ENCODE measurements around the gene ZNF385B. TPM values are rescaled to one million over a fixed set of nuclear protein-coding genes. Genes with fewer than 3 reads are reported as not detected.

The ZNF385B gene
- total and polyA plus RNA-seq, 3 donors from 2014 or later = 28.1 to 40.3 (median 37.4) TPM

GRCh38 chr2:179859523-179859922 is 1.9 kb downstream of the ZNF385B start:
- 41 to 52% methylated on average over 1 of the region's 1 CpG for WGBS, 2 donors
- Histone ChIP-seq H3K4me1 (no peaks in the 10 kb centered on the region), H3K4me3 (peak overlapping the region in 1 of 2 donors; percentile 76), H3K27me3 (no peaks in the 10 kb centered on the region), H3K27ac (no peak overlapping the region), H3K9me3 (no peaks in the 10 kb centered on the region), H3K36me3 (ENCODE audit: low read depth, missing control alignments) (no peaks in the 10 kb centered on the region)
- intact Hi-C loops (cut with DNase I; ENCODE audit: low total_unique reads) = no loop called here
- no peak for DNase-seq
- TF ChIP-seq CTCF (IDR thresholded peaks at IDR 0.05) (no peak), POLR2A (IDR thresholded peaks at IDR 0.05) (no peak)

GRCh38 chr2:179857236-179857635 is 4.2 kb downstream of the ZNF385B start:
- no peaks in the 10 kb centered on the region for H3K27me3 ChIP-seq
- H3K27ac ChIP-seq = no peak overlapping the region
- TF ChIP-seq POLR2A (IDR thresholded peaks at IDR 0.05) (no peak), CTCF (IDR thresholded peaks at IDR 0.05) (no peak)
- DNase-seq = no peak
- 83 to 92% methylated on average over 4 of the region's 4 CpGs for WGBS, 2 donors
- no peaks in the 10 kb centered on the region for H3K9me3 ChIP-seq
- intact Hi-C loops (cut with DNase I; ENCODE audit: low total_unique reads) = no loop called here
- H3K36me3 ChIP-seq (ENCODE audit: low read depth, missing control alignments) = no peaks in the 10 kb centered on the region
- H3K4me3 ChIP-seq = no peak overlapping the region
- H3K4me1 ChIP-seq = no peaks in the 10 kb centered on the region

DNA sequence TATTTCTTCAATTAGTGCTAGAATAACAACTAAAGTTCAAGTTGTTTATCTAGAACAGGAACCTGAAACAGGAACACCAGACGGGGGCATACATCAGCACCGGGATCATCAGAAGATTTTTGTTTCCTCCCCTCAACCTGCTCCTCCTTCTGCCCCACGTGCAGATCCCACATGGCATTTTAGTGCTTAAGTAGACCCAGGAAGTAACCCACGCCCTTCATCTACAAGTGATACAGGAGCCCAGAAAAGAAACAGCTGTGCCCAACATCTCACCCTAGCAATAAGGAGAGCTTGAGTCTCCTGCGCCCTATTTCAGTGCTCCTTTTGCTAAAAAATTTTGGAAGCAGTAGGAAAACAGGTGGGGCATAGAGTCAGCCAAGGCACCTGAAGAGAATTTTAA is 5.2 kb downstream of the ZNF385B start:
- H3K9me3 ChIP-seq = no peaks in the 10 kb centered on the region
- no peak for DNase-seq
- TF ChIP-seq POLR2A (IDR thresholded peaks at IDR 0.05) (no peak), CTCF (IDR thresholded peaks at IDR 0.05) (no peak)
- H3K4me3 ChIP-seq = no peak overlapping the region
- 58 to 67% methylated on average over 5 of the region's 5 CpGs for WGBS, 2 donors
- H3K27ac ChIP-seq = no peak overlapping the region
- no peaks in the 10 kb centered on the region for H3K4me1 ChIP-seq
- H3K36me3 ChIP-seq (ENCODE audit: low read depth, missing control alignments) = no peaks in the 10 kb centered on the region
- intact Hi-C loops (cut with DNase I; ENCODE audit: low total_unique reads) = no loop called here
- H3K27me3 ChIP-seq = no peaks in the 10 kb centered on the region

DNA sequence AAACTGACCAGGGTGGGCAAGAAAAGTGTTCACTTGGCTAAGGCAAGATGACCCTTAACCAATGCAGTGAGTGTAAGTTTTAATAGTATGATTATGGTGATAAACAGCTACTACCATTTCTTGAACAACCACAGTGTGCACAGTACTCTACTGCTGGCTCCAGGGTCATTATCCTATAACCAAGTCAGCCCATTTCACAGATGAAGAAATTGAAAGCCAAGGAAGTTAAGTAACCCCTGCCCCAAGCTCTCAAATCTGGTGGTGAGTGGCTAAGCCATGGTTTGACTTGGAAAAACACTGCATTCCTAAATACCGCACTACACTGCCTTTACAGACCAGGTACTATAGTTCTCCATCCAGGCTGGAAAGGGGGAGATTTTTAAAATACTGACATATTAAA is 5.7 kb downstream of the ZNF385B start:
- DNase-seq = no peak
- no peak overlapping the region for H3K4me3 ChIP-seq
- no peak for TF ChIP-seq CTCF (IDR thresholded peaks at IDR 0.05)
- intact Hi-C loops (cut with DNase I; ENCODE audit: low total_unique reads) = no loop called here
- H3K27me3 ChIP-seq = no peaks in the 10 kb centered on the region
- 97 to 100% methylated on average over 1 of the region's 1 CpG for WGBS, 2 donors
- H3K9me3 ChIP-seq = no peaks in the 10 kb centered on the region
- no peaks in the 10 kb centered on the region for H3K36me3 ChIP-seq (ENCODE audit: low read depth, missing control alignments)
- H3K27ac ChIP-seq = no peak overlapping the region
- no peaks in the 10 kb centered on the region for H3K4me1 ChIP-seq

DNA sequence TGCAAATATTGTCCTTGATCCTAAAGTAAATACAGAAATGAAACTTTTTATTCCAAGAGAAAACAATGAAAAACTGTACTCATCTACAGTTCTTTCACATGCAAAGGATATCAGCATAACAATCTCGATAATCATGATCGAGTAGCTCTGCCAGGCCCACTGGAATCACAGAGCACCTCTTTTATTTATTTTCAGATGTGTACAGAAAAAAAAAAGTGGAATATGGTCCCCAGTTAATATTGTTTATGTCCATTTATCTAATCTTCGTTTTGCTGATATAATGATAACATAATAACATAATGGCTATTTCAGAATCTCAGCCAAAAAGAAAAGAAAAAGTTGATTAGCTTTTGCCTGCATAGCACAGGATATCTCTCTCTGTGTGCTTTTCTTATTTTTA is 6.5 kb downstream of the ZNF385B start:
- Histone ChIP-seq H3K4me3 (no peak overlapping the region), H3K27me3 (no peaks in the 10 kb centered on the region), H3K36me3 (ENCODE audit: low read depth, missing control alignments) (no peaks in the 10 kb centered on the region), H3K27ac (no peak overlapping the region), H3K9me3 (no peaks in the 10 kb centered on the region), H3K4me1 (no peaks in the 10 kb centered on the region)
- DNase-seq = no peak
- intact Hi-C loops (cut with DNase I; ENCODE audit: low total_unique reads) = no loop called here
- 63 to 79% methylated on average over 3 of the region's 3 CpGs for WGBS, 2 donors
- no peak for TF ChIP-seq CTCF (IDR thresholded peaks at IDR 0.05)
- no peak for TF ChIP-seq POLR2A (IDR thresholded peaks at IDR 0.05)
